HepG2 (cell line): ENCODE data around the gene SELENOV. TPM values are rescaled to one million over a fixed set of nuclear protein-coding genes. Genes with fewer than 3 reads are reported as not detected.

Experiments
- ATF1 ChIP-seq: IDR thresholded peaks from 2 replicates; pipeline ENCODE4 v1.6.1; 2016; ENCODE audit warnings: mild to moderate bottlenecking, control low read depth
- FOXA3 ChIP-seq: IDR thresholded peaks from 2 replicates; pipeline ENCODE4 v1.6.1; 2016; ENCODE audit warnings: missing genetic modification reagents, missing compliant biosample characterization
- GABPA ChIP-seq, 2 experiments: IDR thresholded peaks; 2 replicates each; pipeline ENCODE4 v1.6.1; 2011 to 2016; ENCODE audit warnings: low read depth in 2 of 2, low read length in 1 of 2, missing biosample characterization in 1 of 2, missing genetic modification characterization in 1 of 2
- HOXA9 ChIP-seq: sonication (generic); formaldehyde crosslinking; IDR thresholded peaks from 2 replicates; pipeline ENCODE4 v1.8.1; 2022; ENCODE audit warnings: missing genetic modification reagents, mild to moderate bottlenecking, moderate library complexity, borderline replicate concordance
- KLF6 ChIP-seq: IDR thresholded peaks from 2 replicates; pipeline ENCODE4 v1.8.0; 2016; ENCODE audit warnings: missing biosample characterization, missing genetic modification reagents
- MAFG ChIP-seq: sonication (generic); formaldehyde crosslinking; IDR thresholded peaks from 2 replicates; pipeline ENCODE4 v1.5.1; 2020; ENCODE audit warnings: mild to moderate bottlenecking, missing genetic modification reagents
- MED1 ChIP-seq: sonication (generic); formaldehyde crosslinking; IDR thresholded peaks from 2 replicates; pipeline ENCODE4 v1.4.0; 2020; ENCODE audit warnings: missing genetic modification reagents
- NFATC3 ChIP-seq: sonication (generic); formaldehyde crosslinking; IDR thresholded peaks from 2 replicates; pipeline ENCODE4 v1.5.1; 2020; ENCODE audit warnings: mild to moderate bottlenecking, missing genetic modification reagents
- PRDM15 ChIP-seq: sonication (generic); formaldehyde crosslinking; IDR thresholded peaks from 2 replicates; pipeline ENCODE4 v1.4.0; 2020; ENCODE audit warnings: missing genetic modification reagents
- SMAD1 ChIP-seq: sonication (generic); formaldehyde crosslinking; IDR thresholded peaks from 2 replicates; pipeline ENCODE4 v1.4.0; 2020; ENCODE audit warnings: missing genetic modification reagents, low read depth, mild to moderate bottlenecking, borderline replicate concordance
- THRA ChIP-seq: sonication (generic); formaldehyde crosslinking; IDR thresholded peaks from 2 replicates; pipeline ENCODE4 v1.4.0; 2020; ENCODE audit warnings: missing genetic modification reagents, borderline replicate concordance
- TRIM24 ChIP-seq: sonication (generic); formaldehyde crosslinking; IDR thresholded peaks from 2 replicates; pipeline ENCODE4 v1.8.0; 2022; ENCODE audit warnings: mild to moderate bottlenecking, missing genetic modification reagents
- WIZ ChIP-seq: sonication (generic); formaldehyde crosslinking; IDR thresholded peaks from 2 replicates; pipeline ENCODE4 v1.5.1; 2020; ENCODE audit warnings: mild to moderate bottlenecking, missing genetic modification reagents
- ZNF274 ChIP-seq: sonication (generic); formaldehyde crosslinking; IDR thresholded peaks from 2 replicates; pipeline ENCODE4 v1.5.1; 2020; ENCODE audit warnings: mild to moderate bottlenecking, missing genetic modification reagents
- ZNF629 ChIP-seq: sonication (generic); formaldehyde crosslinking; conservative IDR thresholded peaks from 2 replicates; pipeline ENCODE4 v1.5.0; 2020; ENCODE audit warnings: missing genetic modification reagents
- polyA plus RNA-seq, 8 experiments: library from polyadenylated mRNA; depleted of rRNA in 3 of 8; stranded (reverse) in 7 of 8; unstranded in 1 of 8; fragments of >200 nt; fragmentation: Illumina TruSeq in 4 of 8; extraction: Trizol in 4 of 8; gene quantifications; 2 replicates each; pipeline versions ENCODE4 v1.2.1 to v1.2.3, GENCODE V29; 2011 to 2016; ENCODE audit warnings: low read depth in 4 of 8, missing spikeins in 1 of 8, mixed read lengths in 1 of 8; ENCODE audit not compliant: insufficient read depth in 1 of 8
- total RNA-seq, 5 experiments: library from RNA; depleted of rRNA; stranded (reverse); fragments of >200 nt; fragmentation: Illumina TruSeq; extraction: Trizol; gene quantifications; 2 replicates each; pipeline ENCODE4 v1.2.3, GENCODE V29; 2016; ENCODE audit warnings: low read depth in 1 of 5
- TF ChIP-seq, protein P1 (sequence below): IDR thresholded peaks from 2 replicates; pipeline ENCODE4 v1.6.1; 2016; ENCODE audit warnings: missing genetic modification reagents, missing compliant biosample characterization
- TF ChIP-seq, protein P2 (sequence below): sonication (generic); formaldehyde crosslinking; IDR thresholded peaks from 2 replicates; pipeline ENCODE4 v1.4.0; 2020; ENCODE audit warnings: mild to moderate bottlenecking, missing genetic modification reagents

The SELENOV gene
- total and polyA plus RNA-seq, 2 of the 13 experiments (the other 11 are each of a cell fraction or from before 2014, with no cell fraction given): not detected

DNA sequence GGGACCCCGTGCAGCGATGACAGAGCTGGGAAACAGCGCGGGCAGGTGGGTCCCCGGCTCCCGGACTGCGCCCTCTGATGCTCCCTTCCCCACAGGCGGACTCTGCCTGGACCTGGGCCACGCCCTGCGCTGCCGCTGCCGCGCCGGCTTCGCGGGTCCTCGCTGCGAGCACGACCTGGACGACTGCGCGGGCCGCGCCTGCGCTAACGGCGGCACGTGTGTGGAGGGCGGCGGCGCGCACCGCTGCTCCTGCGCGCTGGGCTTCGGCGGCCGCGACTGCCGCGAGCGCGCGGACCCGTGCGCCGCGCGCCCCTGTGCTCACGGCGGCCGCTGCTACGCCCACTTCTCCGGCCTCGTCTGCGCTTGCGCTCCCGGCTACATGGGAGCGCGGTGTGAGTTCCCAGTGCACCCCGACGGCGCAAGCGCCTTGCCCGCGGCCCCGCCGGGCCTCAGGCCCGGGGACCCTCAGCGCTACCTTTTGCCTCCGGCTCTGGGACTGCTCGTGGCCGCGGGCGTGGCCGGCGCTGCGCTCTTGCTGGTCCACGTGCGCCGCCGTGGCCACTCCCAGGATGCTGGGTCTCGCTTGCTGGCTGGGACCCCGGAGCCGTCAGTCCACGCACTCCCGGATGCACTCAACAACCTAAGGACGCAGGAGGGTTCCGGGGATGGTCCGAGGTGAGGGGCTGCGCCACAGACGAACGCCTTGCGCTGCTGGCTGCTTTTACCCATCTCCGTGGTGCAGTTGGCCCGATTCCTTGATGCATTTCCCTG, 7.8 kb upstream of the SELENOV start (continued):
- TF ChIP-seq ZNF274 (CRISPR knock-in tag) (peak; percentile 96; the same call in 1 of the 2 replicates), THRA (CRISPR knock-in tag) (no peak), GABPA (IDR thresholded peaks at IDR 0.05; ENCODE audit: low read depth, low read length) (no peak), GABPA (CRISPR knock-in tag; IDR thresholded peaks at IDR 0.05; ENCODE audit: low read depth) (no peak), TRIM24 (no peak), MED1 (CRISPR knock-in tag) (peak; percentile 67), SMAD1 (CRISPR knock-in tag) (peak; percentile 48; the same call in 1 of the 2 replicates), NFATC3 (CRISPR knock-in tag) (no peak), FOXA3 (CRISPR knock-in tag) (0 out of 2 replicates have a peak, but pooled peaks have one; percentile 15), HOXA9 (CRISPR knock-in tag) (peak; percentile 93; the same call in 1 of the 2 replicates), MAFG (no peak), ZNF629 (peak; percentile 57), ATF1 (CRISPR knock-in tag) (no peak), WIZ (CRISPR knock-in tag) (0 out of 2 replicates have a peak, but pooled peaks have one; percentile 59), PRDM15 (CRISPR knock-in tag) (peak; percentile 79), KLF6 (peak; percentile 95)
- TF ChIP-seq, protein P1, sequence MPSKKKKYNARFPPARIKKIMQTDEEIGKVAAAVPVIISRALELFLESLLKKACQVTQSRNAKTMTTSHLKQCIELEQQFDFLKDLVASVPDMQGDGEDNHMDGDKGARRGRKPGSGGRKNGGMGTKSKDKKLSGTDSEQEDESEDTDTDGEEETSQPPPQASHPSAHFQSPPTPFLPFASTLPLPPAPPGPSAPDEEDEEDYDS (CRISPR knock-in tag): peak; percentile 29; the same call in 1 of the 2 replicates
- TF ChIP-seq, protein P2, sequence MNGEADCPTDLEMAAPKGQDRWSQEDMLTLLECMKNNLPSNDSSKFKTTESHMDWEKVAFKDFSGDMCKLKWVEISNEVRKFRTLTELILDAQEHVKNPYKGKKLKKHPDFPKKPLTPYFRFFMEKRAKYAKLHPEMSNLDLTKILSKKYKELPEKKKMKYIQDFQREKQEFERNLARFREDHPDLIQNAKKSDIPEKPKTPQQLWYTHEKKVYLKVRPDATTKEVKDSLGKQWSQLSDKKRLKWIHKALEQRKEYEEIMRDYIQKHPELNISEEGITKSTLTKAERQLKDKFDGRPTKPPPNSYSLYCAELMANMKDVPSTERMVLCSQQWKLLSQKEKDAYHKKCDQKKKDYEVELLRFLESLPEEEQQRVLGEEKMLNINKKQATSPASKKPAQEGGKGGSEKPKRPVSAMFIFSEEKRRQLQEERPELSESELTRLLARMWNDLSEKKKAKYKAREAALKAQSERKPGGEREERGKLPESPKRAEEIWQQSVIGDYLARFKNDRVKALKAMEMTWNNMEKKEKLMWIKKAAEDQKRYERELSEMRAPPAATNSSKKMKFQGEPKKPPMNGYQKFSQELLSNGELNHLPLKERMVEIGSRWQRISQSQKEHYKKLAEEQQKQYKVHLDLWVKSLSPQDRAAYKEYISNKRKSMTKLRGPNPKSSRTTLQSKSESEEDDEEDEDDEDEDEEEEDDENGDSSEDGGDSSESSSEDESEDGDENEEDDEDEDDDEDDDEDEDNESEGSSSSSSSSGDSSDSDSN (CRISPR knock-in tag): no peak
